GM21529 (cell line): ENCODE measurements around the gene CAPRIN1.
A peak's percentile ranks its signal among the peaks of the same experiment; 100 is the strongest.
"Not testable (repeated sequence)": the region's sequence is repeated elsewhere in the genome, so short reads cannot be mapped to it uniquely, and the experiment has no call there.

Experiments
- ATAC-seq: cut with Tn5 transposase; IDR thresholded peaks from one replicate; pipeline ENCODE4 v1.9.1; 2021; ENCODE audit not compliant: unreplicated experiment

Gene CAPRIN1

GRCh38 chr11:34050581-34051348 is 766 bp upstream of the CAPRIN1 start:
- ATAC-seq: no peak

- ATAC-seq: peak; percentile 56
Measured at GRCh38 chr11:34052036-34052607, 591 bp downstream of the CAPRIN1 start.

- peak; percentile 1 for ATAC-seq
Measured at GRCh38 chr11:34052608-34053160, 1.2 kb downstream of the CAPRIN1 start.

GRCh38 chr11:34053161-34053686 is 1.7 kb downstream of the CAPRIN1 start:
- ATAC-seq: peak; percentile 43

GRCh38 chr11:34054351-34054750 is 2.8 kb downstream of the CAPRIN1 start:
- not testable (repeated sequence) for ATAC-seq

- ATAC-seq: no peak
Measured at GRCh38 chr11:34055218-34056000, 3.9 kb downstream of the CAPRIN1 start.

- no peak for ATAC-seq
Measured at GRCh38 chr11:34056672-34057071, 5.1 kb downstream of the CAPRIN1 start.

GRCh38 chr11:34063061-34063795 is 11.7 kb downstream of the CAPRIN1 start:
- ATAC-seq: no peak

GRCh38 chr11:34064291-34064690 is 12.8 kb downstream of the CAPRIN1 start:
- ATAC-seq: no peak

- no peak for ATAC-seq
Measured at GRCh38 chr11:34065505-34066203, 14.1 kb downstream of the CAPRIN1 start.

- not testable (repeated sequence) for ATAC-seq
Measured at GRCh38 chr11:34066766-34067165, 15.2 kb downstream of the CAPRIN1 start.

- peak; percentile 63 for ATAC-seq
Measured at GRCh38 chr11:34067383-34068065, 16.0 kb downstream of the CAPRIN1 start.

GRCh38 chr11:34068111-34068510 is 16.6 kb downstream of the CAPRIN1 start:
- peak; percentile 18 for ATAC-seq

GRCh38 chr11:34071306-34071705 is 19.8 kb downstream of the CAPRIN1 start:
- not testable (repeated sequence) for ATAC-seq

- no peak for ATAC-seq
Measured at GRCh38 chr11:34072041-34072440, 20.5 kb downstream of the CAPRIN1 start.

GRCh38 chr11:34072832-34073231 is 21.3 kb downstream of the CAPRIN1 start:
- ATAC-seq: no peak

GRCh38 chr11:34074391-34074790 is 22.9 kb downstream of the CAPRIN1 start:
- no peak for ATAC-seq

- no peak for ATAC-seq
Measured at GRCh38 chr11:34075178-34075820, 23.8 kb downstream of the CAPRIN1 start.

- no peak for ATAC-seq
Measured at GRCh38 chr11:34080609-34081008, 29.1 kb downstream of the CAPRIN1 start.
